Stimulated activated effector memory CD8-positive, alpha-beta T cell treated with anti-CD3 and anti-CD28 coated beads, Interleukin-12 subunit alpha, Interleukin-12 subunit beta, amount 100 ng/mL, for 72 hours (primary cell): ENCODE results near the gene BCL2L1.

Experiments
- ATAC-seq: fragments of 150-1000 bp; cut with Tn5 transposase; 2 replicates; pipeline ENCODE4 v1.10.0; 2021
- DNase-seq, 2 donors: peaks; one replicate each; pipeline ENCODE4 v3.0.0; 2021 to 2022; ENCODE audit warnings: low spot score in 2 of 2
- H3K27ac Mint-ChIP-seq: one replicate; pipeline ENCODE4 v1.8.0; 2022; ENCODE audit warnings: mild to moderate bottlenecking, mixed read lengths
- H3K36me3 Mint-ChIP-seq: one replicate; pipeline ENCODE4 v1.8.0; 2022; ENCODE audit warnings: mild to moderate bottlenecking, mixed read lengths
- H3K4me1 Mint-ChIP-seq: one replicate; pipeline ENCODE4 v1.8.0; 2022; ENCODE audit warnings: mixed read lengths
- H3K4me3 Mint-ChIP-seq: one replicate; pipeline ENCODE4 v1.8.0; 2022; ENCODE audit warnings: mild to moderate bottlenecking, mixed read lengths
- H3K9me3 Mint-ChIP-seq: one replicate; pipeline ENCODE4 v1.8.0; 2022; ENCODE audit warnings: mixed read lengths

BCL2L1 gene

GRCh38 chr20:31693987-31694661 is 28.5 kb downstream of the BCL2L1 start:
- Mint-ChIP-seq H3K9me3 (no peaks in the 10 kb centered on the region), H3K36me3 (peaks cover 100% of the 10 kb centered on the region), H3K4me1 (peaks cover 67% of the 10 kb centered on the region), H3K27ac (peak overlapping the region; percentile 82), H3K4me3 (no peak overlapping the region)
- DNase-seq (no peak), ATAC-seq (no peak)

- ATAC-seq (no peak), DNase-seq (no peak)
- Mint-ChIP-seq H3K27ac (peak overlapping the region; percentile 76), H3K9me3 (no peaks in the 10 kb centered on the region), H3K4me1 (peaks cover 67% of the 10 kb centered on the region), H3K4me3 (no peak overlapping the region), H3K36me3 (peaks cover 100% of the 10 kb centered on the region)
Measured at GRCh38 chr20:31693402-31693801, 29.3 kb downstream of the BCL2L1 start.

DNA sequence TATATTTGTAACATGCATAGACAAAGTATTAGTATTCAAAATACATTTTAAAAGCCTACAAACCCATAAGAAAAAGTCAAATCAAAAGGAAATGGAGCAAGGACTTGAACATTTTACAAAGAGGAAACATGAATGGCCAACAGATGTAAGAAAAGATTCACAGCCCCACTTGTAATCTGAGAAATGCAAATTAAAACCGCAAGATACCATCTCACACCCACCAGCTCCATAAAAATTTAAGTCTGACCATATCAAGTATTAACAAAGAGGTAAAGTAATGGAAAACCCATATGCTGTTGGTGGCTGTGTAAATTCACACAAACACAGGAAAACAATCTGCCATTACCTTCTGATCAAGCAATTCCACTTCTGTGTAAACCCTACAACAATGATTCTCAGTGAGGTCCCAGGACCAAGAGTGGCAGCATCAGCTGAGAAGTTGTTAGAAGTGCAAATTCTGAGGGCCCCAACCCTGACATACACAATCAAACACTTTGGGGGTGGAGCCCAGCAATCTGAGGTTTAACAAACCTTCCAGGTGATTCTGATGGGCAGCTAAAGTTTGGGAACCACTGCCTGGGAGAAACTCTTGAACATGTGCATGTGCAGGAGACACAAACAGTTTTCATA is 30.9 kb downstream of the BCL2L1 start:
- peak; percentile 54 for ATAC-seq
- H3K4me3 Mint-ChIP-seq, result no peak overlapping the region
- H3K27ac Mint-ChIP-seq, result peak overlapping the region; percentile 76

GRCh38 chr20:31690124-31690666 is 32.5 kb downstream of the BCL2L1 start:
- H3K4me3 Mint-ChIP-seq, result no peak overlapping the region
- peaks cover 69% of the 10 kb centered on the region for H3K4me1 Mint-ChIP-seq
- no peak for DNase-seq
- peak overlapping the region; percentile 74 for H3K27ac Mint-ChIP-seq
- H3K36me3 Mint-ChIP-seq, result peaks cover 100% of the 10 kb centered on the region
- no peaks in the 10 kb centered on the region for H3K9me3 Mint-ChIP-seq
- ATAC-seq, result no peak

More for the DNA sequence above, 30.9 kb downstream of the BCL2L1 start:
- no peak for DNase-seq
- Mint-ChIP-seq H3K36me3 (peaks cover 100% of the 10 kb centered on the region), H3K9me3 (no peaks in the 10 kb centered on the region), H3K4me1 (peaks cover 67% of the 10 kb centered on the region)

DNA sequence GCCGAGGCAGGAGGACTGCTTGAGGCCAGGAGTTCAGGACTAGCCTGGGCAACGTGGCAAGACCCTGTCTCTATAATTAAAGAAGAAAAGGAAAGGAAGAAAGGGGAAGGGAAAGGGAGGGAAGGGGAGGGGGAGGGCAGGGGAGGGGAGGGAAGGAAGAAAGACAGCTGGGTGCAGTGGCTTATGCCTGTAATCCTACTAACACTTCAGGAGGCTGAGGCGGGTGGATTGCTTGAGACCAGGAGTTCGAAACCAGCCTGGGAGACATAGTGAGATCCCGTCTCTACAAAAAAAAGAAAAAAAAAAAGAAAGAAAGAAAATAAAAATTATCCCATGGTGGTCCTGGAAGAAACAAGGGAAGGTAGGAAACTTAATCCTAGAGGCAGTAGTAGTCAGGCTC is 33.5 kb downstream of the BCL2L1 start:
- no peak for ATAC-seq
- Mint-ChIP-seq H3K9me3 (no peaks in the 10 kb centered on the region), H3K27ac (peak overlapping the region; percentile 99), H3K36me3 (peaks cover 100% of the 10 kb centered on the region), H3K4me1 (peaks cover 69% of the 10 kb centered on the region), H3K4me3 (no peak overlapping the region)
- no peak for DNase-seq

DNA sequence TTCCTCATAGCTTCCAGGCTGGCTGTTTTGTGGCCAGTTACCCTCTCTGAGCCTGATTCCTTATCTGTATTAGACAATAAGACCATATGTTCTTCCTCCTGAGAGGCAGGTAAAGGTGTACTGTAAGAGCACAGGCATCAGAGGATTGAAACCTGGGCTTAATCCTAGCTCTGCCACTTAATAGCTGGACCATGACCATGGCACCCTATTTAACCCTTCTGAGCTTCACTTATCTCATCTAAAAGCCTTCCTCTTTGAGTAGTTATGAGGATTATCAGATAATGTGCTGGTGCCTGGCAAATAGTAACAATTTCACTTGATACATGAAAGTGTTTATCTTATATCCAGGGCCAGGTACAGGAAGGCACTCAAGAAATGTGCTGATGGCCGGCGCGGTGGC is 34.9 kb downstream of the BCL2L1 start:
- Mint-ChIP-seq H3K4me3 (no peak overlapping the region), H3K36me3 (peaks cover 100% of the 10 kb centered on the region), H3K9me3 (no peaks in the 10 kb centered on the region), H3K4me1 (peaks cover 78% of the 10 kb centered on the region), H3K27ac (peak overlapping the region; percentile 99)
- DNase-seq, result no peak
- ATAC-seq, result no peak

- H3K9me3 Mint-ChIP-seq, result no peaks in the 10 kb centered on the region
- peaks cover 100% of the 10 kb centered on the region for H3K36me3 Mint-ChIP-seq
- no peak for DNase-seq
- H3K4me1 Mint-ChIP-seq, result peaks cover 80% of the 10 kb centered on the region
- H3K27ac Mint-ChIP-seq, result peak overlapping the region; percentile 99
- ATAC-seq, result no peak
- peak overlapping the region; percentile 61 for H3K4me3 Mint-ChIP-seq
Measured at GRCh38 chr20:31685853-31686643, 36.6 kb downstream of the BCL2L1 start.

DNA sequence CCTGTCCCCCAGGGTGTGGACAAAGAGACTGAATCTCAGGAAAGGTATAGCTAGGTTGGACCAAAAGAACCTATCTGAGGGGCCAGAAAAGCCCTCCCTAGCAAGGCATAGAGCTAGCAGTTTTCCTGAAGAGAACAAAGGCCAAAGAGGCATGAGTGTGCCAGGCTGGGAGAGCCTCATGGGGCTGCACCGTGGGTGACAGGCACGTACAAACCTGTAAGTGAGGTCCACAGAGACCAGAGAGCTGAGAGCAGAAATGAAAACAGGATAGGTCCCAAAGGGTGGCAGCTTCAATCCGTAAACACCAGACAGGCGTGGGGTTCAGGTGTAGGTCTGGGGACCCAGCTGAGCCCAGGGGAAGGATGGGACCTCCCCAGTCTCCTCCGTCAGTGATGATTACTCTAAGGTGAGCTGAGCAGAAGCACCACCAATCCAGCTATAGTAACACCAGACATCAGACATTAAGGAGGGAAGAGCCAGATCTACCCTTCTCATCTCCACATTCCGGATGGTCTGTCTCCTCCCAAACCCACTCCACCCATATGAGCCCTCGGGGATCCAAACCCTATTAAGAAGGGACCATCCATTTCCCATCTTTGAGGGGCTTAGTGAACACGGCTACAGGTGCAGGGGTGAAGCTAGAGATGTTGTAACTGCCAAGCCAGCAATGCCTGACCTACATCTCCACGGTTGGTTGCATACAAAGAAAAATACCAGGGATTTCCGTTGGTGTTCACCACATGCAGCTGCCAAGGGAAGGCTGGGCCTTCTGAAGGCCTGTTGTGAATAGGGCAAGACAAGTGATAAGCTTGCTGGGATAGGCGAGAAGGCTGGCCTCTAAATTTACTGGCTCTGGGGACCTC is 38.3 kb downstream of the BCL2L1 start:
- DNase-seq (no peak), ATAC-seq (peak; percentile 74)
- Mint-ChIP-seq H3K9me3 (no peaks in the 10 kb centered on the region), H3K36me3 (peaks cover 100% of the 10 kb centered on the region), H3K4me3 (peak overlapping the region; percentile 61), H3K27ac (peak overlapping the region; percentile 99), H3K4me1 (peaks cover 85% of the 10 kb centered on the region)

- Mint-ChIP-seq H3K9me3 (no peaks in the 10 kb centered on the region), H3K4me1 (peaks cover 89% of the 10 kb centered on the region), H3K4me3 (peak overlapping the region; percentile 61), H3K36me3 (peaks cover 100% of the 10 kb centered on the region), H3K27ac (peak overlapping the region; percentile 99)
- DNase-seq (no peak), ATAC-seq (no peak)
Measured at GRCh38 chr20:31682927-31683326, 39.7 kb downstream of the BCL2L1 start.

DNA sequence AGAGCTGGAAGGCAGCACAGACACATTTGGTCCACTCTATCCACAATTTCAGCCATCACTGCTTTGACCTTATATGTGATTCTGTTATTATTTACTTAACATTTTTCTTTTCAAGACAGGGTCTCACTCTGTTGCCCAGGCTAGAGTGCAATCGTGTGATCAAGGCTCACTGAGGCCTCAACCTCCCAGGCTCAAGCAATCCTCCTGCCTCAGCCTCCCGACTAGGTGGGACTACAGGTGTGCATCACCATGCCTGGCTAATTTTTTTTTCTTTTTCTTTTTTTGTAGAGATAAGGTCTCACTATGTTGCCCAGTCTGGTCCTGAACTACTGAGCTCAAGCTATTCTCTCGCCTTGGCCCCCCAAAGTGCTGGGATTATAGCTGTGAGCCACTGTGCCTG is 40.3 kb downstream of the BCL2L1 start:
- no peaks in the 10 kb centered on the region for H3K9me3 Mint-ChIP-seq
- H3K36me3 Mint-ChIP-seq, result peaks cover 100% of the 10 kb centered on the region
- H3K27ac Mint-ChIP-seq, result peak overlapping the region; percentile 99
- ATAC-seq (no peak), DNase-seq (no peak)
- H3K4me3 Mint-ChIP-seq, result no peak overlapping the region
- peaks cover 95% of the 10 kb centered on the region for H3K4me1 Mint-ChIP-seq

GRCh38 chr20:31681769-31682168 is 40.9 kb downstream of the BCL2L1 start:
- Mint-ChIP-seq H3K36me3 (peaks cover 100% of the 10 kb centered on the region), H3K4me1 (peaks cover 94% of the 10 kb centered on the region), H3K27ac (peak overlapping the region; percentile 99), H3K9me3 (no peaks in the 10 kb centered on the region), H3K4me3 (peak overlapping the region; percentile 97)
- no peak for ATAC-seq
- DNase-seq, result no peak

GRCh38 chr20:31681128-31681727 is 41.4 kb downstream of the BCL2L1 start:
- Mint-ChIP-seq H3K4me1 (peaks cover 94% of the 10 kb centered on the region), H3K36me3 (peaks cover 100% of the 10 kb centered on the region), H3K4me3 (peak overlapping the region; percentile 97), H3K27ac (peak overlapping the region; percentile 99), H3K9me3 (no peaks in the 10 kb centered on the region)
- ATAC-seq, result no peak
- DNase-seq, result no peak

GRCh38 chr20:31680286-31681127 is 42.2 kb downstream of the BCL2L1 start:
- Mint-ChIP-seq H3K9me3 (no peaks in the 10 kb centered on the region), H3K36me3 (peaks cover 100% of the 10 kb centered on the region), H3K4me3 (peak overlapping the region; percentile 97), H3K4me1 (peaks cover 94% of the 10 kb centered on the region), H3K27ac (peak overlapping the region; percentile 99)
- no peak for DNase-seq
- ATAC-seq, result no peak
